Measurements from ENCODE around the gene GSS.

Gene GSS

GRCh38 chr20:34976286-34976685 lies 20.7 kb upstream of the GSS start:
- DNase-seq = no peak

DNA sequence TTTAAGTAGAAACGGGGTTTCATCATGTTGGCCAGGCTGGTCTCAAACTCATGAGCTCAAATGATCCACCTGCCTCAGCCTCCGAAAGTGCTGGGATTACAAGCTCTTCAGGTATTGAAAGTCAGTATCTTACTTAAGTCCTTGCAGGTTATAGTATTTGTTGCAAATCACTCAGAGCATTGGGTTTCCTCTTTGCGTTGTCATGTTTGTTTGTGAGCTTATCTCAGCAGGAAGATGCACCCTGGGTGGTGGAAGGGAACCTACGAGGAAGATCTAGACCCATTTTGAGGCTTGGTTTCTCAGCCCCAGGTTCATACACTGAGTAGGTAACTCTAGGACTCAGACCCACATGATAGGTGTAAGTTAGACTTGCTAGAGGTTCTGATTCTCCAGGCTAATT lies 18.6 kb upstream of the GSS start:
- no peak for DNase-seq

DNA sequence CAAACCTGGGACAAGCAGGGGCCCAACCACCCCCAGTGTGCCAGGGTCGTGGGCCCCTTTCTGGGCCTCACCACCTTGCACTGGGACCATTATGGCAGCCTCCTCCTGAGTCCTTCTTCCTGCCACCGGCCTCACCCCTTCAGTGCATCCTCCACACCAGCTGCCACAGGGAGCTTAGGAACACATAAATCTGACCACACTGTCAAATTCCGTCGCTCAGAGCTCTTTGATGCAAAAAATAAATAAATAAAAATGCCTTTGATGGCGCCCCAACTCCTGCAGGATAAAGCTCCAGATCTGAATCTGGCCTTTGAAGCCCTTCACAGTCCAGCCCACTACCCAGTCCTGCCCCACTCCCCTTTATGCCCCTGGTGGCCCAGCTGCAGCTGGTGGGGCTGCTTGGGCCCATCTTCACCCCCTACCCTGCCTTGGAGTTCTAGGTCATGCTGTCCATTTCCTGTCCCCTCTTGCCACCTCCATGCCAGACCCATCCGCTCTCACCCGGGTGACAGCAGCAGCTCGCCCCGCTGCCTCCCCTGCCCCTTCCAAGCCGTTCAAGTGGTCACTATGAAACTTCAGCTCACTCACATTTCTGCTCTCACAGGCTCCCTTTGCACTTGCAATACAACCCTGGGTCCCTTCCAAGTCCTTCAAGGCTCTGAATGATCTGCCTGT lies 16.1 kb upstream of the GSS start:
- no peak for DNase-seq

- DNase-seq = no peak
Observed at GRCh38 chr20:34970846-34971560, 15.4 kb upstream of the GSS start.

- no peak for DNase-seq
Observed at GRCh38 chr20:34970193-34970840, 14.7 kb upstream of the GSS start.

GRCh38 chr20:34968042-34968775 lies 12.6 kb upstream of the GSS start:
- DNase-seq = no peak

GRCh38 chr20:34967421-34967820 lies 11.8 kb upstream of the GSS start:
- no peak for DNase-seq

- DNase-seq = no peak
Observed at GRCh38 chr20:34965051-34965450, 9.4 kb upstream of the GSS start.

DNA sequence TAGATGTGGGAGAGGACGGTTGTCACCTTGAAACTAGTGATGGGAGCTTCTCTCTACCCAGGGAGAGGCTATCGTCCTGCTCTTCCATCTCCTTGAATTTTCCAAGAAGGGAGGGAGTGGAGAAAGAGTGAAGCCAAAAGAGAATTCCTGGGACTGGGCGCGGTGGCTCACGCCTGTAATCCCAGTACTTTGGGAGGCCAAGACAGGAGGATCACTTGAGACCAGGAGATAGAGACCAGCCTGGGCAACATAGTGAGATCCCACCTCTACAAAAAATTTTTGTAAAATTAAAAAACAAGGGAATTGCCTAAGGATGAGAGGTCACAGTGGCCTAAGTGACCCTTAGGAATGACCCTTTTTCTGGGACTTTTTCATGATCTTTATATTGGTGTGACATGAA lies 8.9 kb upstream of the GSS start:
- DNase-seq = no peak

DNA sequence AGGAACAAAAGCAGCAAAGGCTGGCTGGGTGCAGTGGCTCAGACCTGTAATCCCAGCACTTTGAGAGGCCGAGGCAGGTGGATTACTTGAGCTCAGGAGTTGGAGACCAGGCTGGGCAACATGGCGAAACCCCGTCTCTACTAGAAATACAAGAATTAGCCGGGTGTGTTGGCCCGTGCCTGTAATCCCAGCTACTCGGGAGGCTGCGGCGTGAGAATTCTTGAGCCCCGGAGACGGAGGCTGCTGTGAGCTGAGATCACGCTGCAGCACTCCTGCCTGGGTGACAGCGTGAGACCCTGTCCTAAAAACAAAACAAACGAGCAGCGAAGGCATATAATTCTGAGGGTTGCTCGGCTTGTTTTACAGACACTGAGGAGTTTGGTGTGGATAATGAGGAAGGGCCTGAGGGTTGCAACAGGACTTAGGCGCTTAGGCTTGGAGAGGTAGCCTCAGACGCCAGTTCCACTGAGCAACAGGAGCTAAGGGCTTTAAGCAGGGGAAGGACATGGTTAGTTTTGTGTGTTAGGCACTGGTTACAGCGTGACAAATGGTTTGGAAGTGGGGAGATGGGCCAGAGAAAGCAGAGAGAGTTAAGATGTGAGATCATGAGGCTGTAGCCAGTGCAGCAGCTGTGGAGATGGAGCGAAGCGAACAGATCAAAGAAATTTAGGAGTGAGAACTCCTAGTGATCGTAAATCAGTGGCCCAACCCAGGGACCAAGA lies 1.3 kb upstream of the GSS start:
- DNase-seq = no peak

GRCh38 chr20:34956041-34956458 lies 444 bp upstream of the GSS start:
- no peak for DNase-seq

DNA sequence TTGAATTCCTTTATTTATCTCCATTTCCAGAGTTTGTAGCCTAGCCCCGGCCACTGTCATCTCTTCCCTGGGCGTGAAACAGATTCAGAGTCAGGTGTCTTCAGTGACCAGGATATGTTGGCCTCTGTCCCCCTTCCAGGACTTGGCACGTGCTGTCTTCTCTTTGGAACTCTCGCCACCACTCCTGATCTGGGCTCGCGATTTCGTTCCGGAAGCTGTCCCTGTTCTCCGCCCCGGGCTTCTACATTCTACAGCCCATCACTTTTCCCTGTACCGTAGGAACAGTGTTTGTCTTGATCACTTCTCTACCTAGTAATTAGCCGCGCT lies 739 bp downstream of the GSS start:
- DNase-seq = peak; percentile 51

GRCh38 chr20:34953960-34954359 lies 1.6 kb downstream of the GSS start:
- DNase-seq = no peak

- no peak for DNase-seq
Observed at GRCh38 chr20:34952671-34953070, 2.9 kb downstream of the GSS start.

DNA sequence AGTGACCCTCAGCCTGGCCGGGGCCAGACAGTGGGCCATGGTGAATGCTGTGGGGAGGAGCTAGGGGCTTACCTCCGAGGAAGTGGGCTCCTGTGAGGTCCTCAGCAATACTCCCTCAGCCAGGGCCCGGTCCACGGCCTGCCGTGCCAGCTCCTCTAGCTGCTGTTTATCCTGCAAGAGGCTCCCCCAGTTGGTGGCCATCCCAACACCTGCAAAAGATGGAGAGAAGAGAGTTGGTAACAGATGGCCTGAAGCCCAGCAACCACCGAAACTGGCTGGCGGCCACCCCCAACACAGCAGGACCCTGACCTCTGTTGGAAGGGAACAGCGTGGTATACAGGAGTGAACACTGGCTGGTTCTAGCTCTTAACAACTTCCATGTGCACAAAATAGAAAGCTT lies 4.0 kb downstream of the GSS start:
- no peak for DNase-seq

GRCh38 chr20:34951252-34951651 lies 4.4 kb downstream of the GSS start:
- DNase-seq = no peak

DNA sequence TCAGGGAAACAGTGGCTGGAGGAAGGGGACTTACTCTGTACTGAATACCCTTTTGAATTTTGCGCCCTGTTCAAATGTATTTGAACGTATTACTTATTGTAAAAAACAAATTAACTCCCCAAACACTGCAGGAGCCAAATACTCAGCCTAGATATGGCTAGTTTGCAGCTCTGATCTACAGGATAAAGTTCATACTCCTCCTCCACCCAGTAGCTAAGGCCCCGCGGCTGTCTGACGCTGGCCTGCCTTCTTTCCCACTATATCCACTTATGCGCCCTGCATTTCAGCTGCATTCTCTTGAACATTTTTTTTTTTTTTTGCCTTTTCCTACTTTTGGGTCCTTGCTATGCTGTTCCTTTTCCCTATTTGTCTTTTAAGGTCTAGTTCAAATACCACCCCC lies 6.5 kb downstream of the GSS start:
- DNase-seq = no peak

- no peak for DNase-seq
Observed at GRCh38 chr20:34948030-34948429, 7.6 kb downstream of the GSS start.

DNA sequence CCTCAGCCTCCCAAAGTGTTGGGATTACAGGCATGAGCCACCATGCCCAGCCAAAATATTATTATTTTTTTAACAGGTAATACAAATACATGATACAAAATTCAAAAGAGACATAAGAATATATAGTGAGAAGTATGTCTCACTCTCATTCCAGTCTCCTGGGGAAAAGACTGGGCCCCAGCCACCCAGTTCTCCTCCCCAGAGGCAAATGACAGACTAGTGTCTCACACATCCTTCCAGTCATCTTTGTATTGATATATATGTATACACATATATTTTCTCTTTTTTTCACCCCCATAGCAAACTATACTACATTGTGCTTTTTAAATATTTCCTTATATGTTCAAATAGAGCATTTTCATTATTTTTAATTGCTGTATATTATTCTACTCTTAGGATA lies 8.3 kb downstream of the GSS start:
- no peak for DNase-seq

DNA sequence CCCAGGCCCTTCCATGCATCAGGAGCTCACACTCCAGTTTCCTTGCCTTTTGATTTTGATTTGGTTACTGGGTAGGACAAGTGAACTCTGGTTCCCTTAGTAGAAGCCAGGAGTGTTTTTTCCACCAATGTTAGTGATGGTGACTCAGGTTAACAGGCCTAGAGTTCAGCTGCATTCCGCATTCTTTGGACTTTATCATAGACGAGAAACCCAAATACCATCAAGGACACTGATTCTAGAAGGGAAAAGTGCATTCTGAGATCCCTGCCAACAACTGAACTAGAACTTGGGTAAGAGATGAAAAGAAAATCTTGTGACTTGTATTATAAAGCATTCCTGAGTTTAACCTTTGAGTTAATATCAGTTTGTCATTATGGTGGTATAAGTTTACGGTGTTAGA lies 8.9 kb downstream of the GSS start:
- DNase-seq = no peak

GRCh38 chr20:34945315-34946077 lies 10.1 kb downstream of the GSS start:
- no peak for DNase-seq

DNA sequence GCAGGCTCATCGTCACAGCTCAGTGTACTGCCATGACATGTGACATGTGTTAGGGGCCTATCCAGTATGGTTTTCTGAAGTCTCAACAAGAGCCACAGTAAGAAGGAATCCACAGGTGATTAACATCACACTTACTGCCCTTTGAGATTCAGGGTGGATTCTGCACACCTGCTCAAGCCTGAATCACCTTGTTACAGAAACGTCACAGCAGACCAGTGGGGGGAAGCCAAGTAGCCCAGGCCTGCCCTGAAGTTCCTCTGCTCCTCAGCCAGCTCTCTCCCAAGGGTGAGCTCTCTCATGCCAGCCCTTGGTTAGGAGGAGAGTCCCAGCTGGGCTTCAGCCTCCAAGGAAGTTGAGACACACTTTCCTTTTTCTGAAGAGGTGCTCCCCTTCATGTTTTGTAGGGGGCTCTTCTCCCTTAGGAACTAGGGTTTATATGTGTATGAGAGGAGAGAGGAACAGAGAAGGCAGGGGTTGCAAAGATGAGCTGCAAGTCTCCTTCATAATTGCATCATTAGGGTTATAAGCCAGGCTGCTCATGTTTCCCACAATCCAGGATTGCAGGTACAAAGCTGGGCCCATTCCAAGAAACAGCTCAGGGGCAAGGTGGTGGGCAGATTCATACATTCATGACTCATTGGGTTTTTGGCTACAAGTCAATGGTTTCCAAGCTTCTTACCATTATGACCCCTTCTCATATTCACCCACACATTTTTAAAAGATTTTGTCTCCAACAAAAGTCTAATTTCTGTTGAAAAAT lies 11.6 kb downstream of the GSS start:
- DNase-seq = no peak

Data from NCI-H748 treated with DMSO at 0.1 percent for 48 hours (cell line).